NCI-H1436 (cell line): ENCODE data around the gene HTR2C.
A peak's percentile ranks its signal among the peaks of the same experiment; 100 is the strongest.
"Not testable (repeated sequence)": the region's sequence is repeated elsewhere in the genome, so short reads cannot be mapped to it uniquely, and the experiment has no call there.

ENCODE experiments used
- DNase-seq: peaks from one replicate; lab custom pipeline; 2025; lab: John Stamatoyannopoulos, UW

HTR2C gene

DNA sequence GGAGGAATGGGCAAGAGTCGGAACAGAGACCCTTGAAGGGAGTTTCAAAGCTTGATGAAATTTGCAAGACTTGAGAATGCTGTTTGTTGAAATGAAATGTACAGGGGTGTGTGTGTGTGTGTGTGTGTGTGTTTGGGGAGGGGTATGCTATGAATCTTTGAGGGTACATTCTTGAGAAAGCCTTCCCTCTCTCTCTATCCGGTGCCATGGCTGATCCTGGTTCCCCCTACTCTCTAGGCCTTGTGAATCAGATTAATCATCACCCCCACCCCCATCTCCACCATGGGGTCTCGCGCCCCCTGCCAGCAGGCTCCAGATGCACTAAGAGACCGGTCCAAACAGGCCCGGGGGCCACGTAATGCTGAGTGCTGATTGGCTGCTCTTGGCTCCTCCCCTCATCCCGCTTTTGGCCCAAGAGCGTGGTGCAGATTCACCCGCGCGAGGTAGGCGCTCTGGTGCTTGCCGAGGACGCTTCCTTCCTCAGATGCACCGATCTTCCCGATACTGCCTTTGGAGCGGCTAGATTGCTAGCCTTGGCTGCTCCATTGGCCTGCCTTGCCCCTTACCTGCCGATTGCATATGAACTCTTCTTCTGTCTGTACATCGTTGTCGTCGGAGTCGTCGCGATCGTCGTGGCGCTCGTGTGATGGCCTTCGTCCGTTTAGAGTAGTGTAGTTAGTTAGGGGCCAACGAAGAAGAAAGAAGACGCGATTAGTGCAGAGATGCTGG, at the start of gene HTR2C:
Gene HTR2C, plus strand, starts transcription at position 441 of the 729 bp plus-strand sequence. CDS start 142,851 bp downstream, outside the sequence.
- no peak for DNase-seq

- no peak for DNase-seq
These were observed 3.5 kb upstream of the HTR2C start for GRCh38 chrX:114580336-114580735.

DNA sequence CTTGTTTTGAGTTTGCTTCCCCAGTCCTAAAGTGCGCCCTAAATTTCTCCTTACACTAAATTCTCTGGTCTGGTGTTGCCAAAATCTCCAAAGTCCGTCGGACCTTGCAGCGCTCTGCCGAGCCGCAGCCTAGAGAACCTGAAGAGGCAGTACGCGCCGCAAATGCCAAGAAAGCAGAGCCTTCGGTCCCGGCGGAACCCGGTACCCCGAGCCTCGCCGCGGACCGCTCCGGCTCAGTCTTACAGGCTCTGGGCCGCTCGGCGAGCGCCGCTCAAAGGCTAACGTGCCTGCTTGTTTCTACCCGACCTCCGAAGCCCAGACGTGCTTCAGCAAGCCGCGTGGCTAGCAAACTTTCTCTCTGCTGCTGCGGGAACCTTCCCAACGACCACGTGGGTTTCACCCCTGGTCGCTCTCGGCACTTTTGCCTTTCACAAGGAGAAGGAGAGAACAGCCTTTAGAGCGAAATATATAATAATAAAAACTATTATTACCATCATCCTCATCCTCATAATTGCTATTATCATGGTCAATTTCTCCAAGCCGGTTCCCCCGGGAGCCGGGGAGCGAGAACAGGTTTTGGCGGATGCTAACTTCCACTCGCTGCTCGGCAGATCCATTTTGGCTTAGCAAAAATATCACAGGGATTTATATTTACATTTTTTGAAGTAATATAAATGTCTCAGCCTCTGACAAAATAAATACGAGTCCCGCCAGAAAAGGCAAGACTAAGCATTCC, 2.2 kb upstream of the HTR2C start:
- no peak for DNase-seq

DNA sequence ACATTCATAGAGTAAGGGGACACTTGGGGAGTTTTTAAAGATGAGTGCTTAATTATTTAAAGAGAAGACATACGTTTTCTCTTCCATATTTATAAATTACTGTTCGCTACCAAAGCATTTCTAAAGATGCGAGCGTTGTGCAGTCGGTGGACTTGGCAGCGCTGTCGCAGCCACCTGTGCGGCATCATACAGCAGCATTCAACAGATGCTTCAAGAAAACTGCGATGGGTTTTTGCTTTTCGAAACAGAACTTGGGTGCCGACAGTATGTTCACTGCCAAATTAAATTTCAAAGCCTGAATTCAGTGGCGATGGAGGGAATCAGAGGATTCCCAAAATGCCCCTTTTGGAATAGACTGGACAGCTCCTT, 1.6 kb upstream of the HTR2C start:
- DNase-seq, result no peak

GRCh38 chrX:114582698-114583395, 1.0 kb upstream of the HTR2C start:
- no peak for DNase-seq

DNA sequence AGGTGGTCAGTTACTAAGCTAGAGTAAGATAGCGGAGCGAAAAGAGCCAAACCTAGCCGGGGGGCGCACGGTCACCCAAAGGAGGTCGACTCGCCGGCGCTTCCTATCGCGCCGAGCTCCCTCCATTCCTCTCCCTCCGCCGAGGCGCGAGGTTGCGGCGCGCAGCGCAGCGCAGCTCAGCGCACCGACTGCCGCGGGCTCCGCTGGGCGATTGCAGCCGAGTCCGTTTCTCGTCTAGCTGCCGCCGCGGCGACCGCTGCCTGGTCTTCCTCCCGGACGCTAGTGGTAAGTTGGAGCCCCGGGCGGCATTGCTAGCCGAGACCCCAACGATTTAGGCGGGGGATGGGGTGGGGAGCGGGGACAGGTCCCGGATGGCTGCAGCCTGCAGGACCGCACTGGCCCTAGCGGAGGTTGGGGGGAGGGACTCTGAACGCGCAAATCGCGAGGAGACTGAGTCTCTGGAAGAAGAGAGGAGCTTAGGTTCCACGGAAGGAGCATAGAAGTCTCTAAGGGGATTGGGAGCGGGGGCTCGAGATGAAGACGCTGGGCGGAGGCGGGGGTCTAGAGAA, 573 bp downstream of the HTR2C start:
- DNase-seq, result no peak

DNA sequence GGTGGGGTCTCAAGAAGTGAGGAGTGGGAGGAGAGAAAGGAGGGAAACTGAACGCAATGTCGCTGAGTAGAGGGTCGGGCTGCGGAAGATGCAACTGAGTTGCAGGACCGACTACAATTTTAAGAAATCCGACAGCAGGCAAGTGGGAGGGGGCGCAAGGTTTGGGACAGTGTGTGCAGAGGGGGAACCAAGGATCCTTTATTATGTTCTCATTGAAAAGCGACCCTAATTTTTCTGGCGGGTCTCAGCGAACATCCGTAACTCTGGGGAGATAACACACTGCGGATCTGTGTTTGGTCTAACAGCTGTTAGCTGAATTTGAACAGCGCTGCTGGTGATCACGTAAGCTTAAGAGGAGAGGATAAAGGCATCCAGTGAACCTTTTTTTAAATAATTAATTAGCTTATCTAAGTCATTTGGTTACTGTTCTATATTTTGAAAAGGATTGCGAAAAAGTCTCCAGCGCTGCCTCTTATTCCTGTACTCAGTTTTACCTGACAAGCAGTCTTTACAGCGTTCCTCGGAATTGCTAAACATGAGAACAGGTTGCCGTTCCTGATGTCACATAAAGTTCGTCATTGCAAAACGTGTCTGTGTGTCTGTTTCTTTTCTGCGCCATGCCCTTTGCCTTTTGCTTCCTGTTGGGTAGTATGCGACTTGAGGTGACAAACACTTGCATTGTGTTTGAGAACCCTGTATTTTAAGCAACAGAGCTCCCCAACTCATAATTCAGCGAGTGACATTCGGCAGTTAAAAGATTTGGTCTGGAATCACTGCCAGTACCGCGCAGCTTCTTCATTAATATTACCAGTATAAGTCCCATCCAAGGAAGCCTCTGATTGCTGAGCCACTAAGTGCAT, 1.3 kb downstream of the HTR2C start:
- DNase-seq, result no peak

DNA sequence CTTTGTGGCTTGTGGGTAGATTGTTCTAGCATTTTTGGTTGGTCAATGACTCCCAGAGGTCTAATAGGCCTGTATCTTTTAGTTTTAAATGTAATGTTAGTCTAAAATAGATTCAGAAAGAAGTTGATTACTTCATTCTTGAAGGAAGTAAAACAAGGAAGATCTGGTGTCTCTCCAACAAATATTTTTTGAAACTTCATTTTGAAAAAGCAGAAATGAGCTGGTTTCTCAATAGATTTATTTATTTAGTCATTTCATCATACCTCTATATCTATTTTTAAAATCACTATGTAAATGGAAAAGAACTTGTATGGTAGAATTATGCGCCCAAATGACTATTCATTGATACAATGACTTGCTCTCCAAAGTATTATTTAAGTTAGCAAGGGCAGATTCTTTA, 7.2 kb downstream of the HTR2C start:
- DNase-seq, result no peak

GRCh38 chrX:114599305-114599704, 15.4 kb downstream of the HTR2C start:
- no peak for DNase-seq

- DNase-seq, result no peak
These were observed 16.0 kb downstream of the HTR2C start for GRCh38 chrX:114599911-114600310.

- not testable (repeated sequence) for DNase-seq
These were observed 22.7 kb downstream of the HTR2C start for GRCh38 chrX:114606619-114607018.

- DNase-seq, result peak; percentile 12
These were observed 27.2 kb downstream of the HTR2C start for GRCh38 chrX:114611018-114611619.

DNA sequence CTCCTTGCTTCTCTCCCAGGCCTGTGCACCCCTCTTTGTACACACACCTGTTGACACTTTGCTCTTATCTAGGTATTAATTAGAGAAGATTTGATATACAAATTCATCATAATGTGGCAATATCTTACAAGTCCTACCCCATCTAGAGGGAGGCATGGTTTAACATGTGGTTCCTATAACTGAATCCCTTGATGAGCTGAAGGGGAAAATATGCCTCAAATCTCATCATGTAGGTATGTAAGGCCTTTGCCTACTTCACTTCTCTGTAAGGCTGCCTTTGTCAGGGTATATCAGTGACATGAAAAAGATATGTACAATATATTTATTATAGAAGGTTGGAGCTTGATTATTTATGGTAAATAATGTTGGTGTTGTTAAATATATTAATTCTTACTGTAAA, 31.9 kb downstream of the HTR2C start:
- DNase-seq, result no peak

- no peak for DNase-seq
These were observed 36.0 kb downstream of the HTR2C start for GRCh38 chrX:114619874-114620273.

- no peak for DNase-seq
These were observed 42.4 kb downstream of the HTR2C start for GRCh38 chrX:114626323-114626722.

GRCh38 chrX:114635986-114636385, 52.1 kb downstream of the HTR2C start:
- no peak for DNase-seq

DNA sequence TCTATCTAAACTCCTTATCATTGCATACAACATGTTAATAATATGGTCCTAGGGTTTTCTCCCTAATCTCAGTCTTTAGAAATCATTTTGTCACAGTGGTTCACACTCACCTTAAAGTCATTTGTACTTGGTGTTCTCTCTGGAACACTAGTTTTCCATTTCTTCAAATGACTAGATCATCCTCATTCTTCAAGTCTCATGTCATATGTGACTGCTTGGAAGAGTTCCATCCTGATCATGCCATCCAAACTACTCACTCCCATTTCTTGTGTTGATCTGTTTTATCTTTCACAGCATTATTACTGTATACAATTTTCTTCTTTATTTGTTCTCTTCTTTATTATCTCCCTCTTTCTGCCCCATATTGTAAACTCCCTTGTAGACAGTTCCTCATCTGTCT, 66.5 kb downstream of the HTR2C start:
- no peak for DNase-seq

GRCh38 chrX:114675365-114675764, 91.5 kb downstream of the HTR2C start:
- no peak for DNase-seq

GRCh38 chrX:114700533-114700932, 116.6 kb downstream of the HTR2C start:
- DNase-seq, result not testable (repeated sequence)

DNA sequence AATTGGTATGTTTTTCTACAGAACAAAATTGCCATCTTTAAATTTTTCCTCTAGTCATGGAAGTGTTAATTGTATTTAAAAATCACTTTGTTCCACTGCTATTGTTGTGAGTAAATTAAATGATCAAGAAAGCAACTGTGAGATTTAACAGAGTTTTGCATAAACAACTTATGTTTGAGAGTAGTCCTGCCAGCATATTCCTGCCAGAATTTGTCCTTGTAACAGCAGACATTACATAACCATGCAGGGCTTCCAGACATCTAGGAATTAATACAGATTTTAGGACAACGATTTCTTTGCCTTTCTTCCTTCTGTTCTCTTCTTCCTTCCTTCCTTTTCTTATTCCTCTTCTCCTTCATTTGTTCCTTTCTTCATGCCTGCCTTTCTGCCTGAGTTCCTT, 125.5 kb downstream of the HTR2C start:
- DNase-seq, result no peak

- no peak for DNase-seq
These were observed 126.7 kb downstream of the HTR2C start for GRCh38 chrX:114710571-114710970.
